ENCODE results near the gene TRIM14.

GRCh38 chr9:98057138-98057799, 61.8 kb downstream of the TRIM14 start:
- no peak for TF ChIP-seq POLR2AphosphoS5 (IDR thresholded peaks at IDR 0.05; ENCODE audit: low read depth, low read length)
- no peak for TF ChIP-seq POLR2A (IDR thresholded peaks at IDR 0.05; ENCODE audit: low read depth, low read length)
- no peak for TF ChIP-seq TAF1 (IDR thresholded peaks at IDR 0.05; ENCODE audit: low read depth, low read length)

Measured in GM12891 (cell line).